ENCODE measurements around the gene IFT122. TPM values are rescaled to one million over a fixed set of nuclear protein-coding genes. Genes with fewer than 3 reads are reported as not detected.
"Not testable (repeated sequence)": the region's sequence is repeated elsewhere in the genome, so short reads cannot be mapped to it uniquely, and the experiment has no call there.

Gene IFT122
- total and polyA plus RNA-seq, 9 donors = 21.6 to 41.2 (median 28.7) TPM

GRCh38 chr3:129467932-129468331, 27.9 kb downstream of the IFT122 start:
- no peak overlapping the region for H3K27ac ChIP-seq (ENCODE audit: low read length)
- no peaks in the 10 kb centered on the region for H3K4me1 ChIP-seq (ENCODE audit: control insufficient read depth, insufficient read depth, low read length)
- WGBS (ENCODE audit: insufficient coverage) = 63% methylated on average over 1 of the region's 1 CpG
- no peak for DNase-seq
- H3K9me3 ChIP-seq (replicated peaks; ENCODE audit: control insufficient read depth, low read depth, low read length) = no peaks in the 10 kb centered on the region
- peaks cover 55% of the 10 kb centered on the region for H3K36me3 ChIP-seq (ENCODE audit: control insufficient read depth, insufficient read depth, low read length)
- no peaks in the 10 kb centered on the region for H3K27me3 ChIP-seq (ENCODE audit: control insufficient read depth, insufficient read depth, low read length)
- H3K4me3 ChIP-seq (ENCODE audit: low read length) = no peak overlapping the region

- no peak overlapping the region for H3K4me3 ChIP-seq (ENCODE audit: low read length)
- H3K4me1 ChIP-seq (ENCODE audit: control insufficient read depth, insufficient read depth, low read length) = no peaks in the 10 kb centered on the region
- H3K27me3 ChIP-seq (ENCODE audit: control insufficient read depth, insufficient read depth, low read length) = no peaks in the 10 kb centered on the region
- no peak for DNase-seq
- peaks cover 51% of the 10 kb centered on the region for H3K36me3 ChIP-seq (ENCODE audit: control insufficient read depth, insufficient read depth, low read length)
- H3K9me3 ChIP-seq (replicated peaks; ENCODE audit: control insufficient read depth, low read depth, low read length) = no peaks in the 10 kb centered on the region
- no peak overlapping the region for H3K27ac ChIP-seq (ENCODE audit: low read length)
- WGBS (ENCODE audit: insufficient coverage) = 83% methylated on average over 1 of the region's 2 CpGs
These were observed 29.0 kb downstream of the IFT122 start for GRCh38 chr3:129469026-129469425.

- H3K27me3 ChIP-seq (ENCODE audit: control insufficient read depth, insufficient read depth, low read length) = no peaks in the 10 kb centered on the region
- no peaks in the 10 kb centered on the region for H3K4me1 ChIP-seq (ENCODE audit: control insufficient read depth, insufficient read depth, low read length)
- no CpG with 5 or more reads among the region's 2 CpGs for WGBS (ENCODE audit: insufficient coverage)
- no peak overlapping the region for H3K4me3 ChIP-seq (ENCODE audit: low read length)
- peaks cover 50% of the 10 kb centered on the region for H3K36me3 ChIP-seq (ENCODE audit: control insufficient read depth, insufficient read depth, low read length)
- DNase-seq = no peak
- no peak overlapping the region for H3K27ac ChIP-seq (ENCODE audit: low read length)
- H3K9me3 ChIP-seq (replicated peaks; ENCODE audit: control insufficient read depth, low read depth, low read length) = no peaks in the 10 kb centered on the region
These were observed 30.8 kb downstream of the IFT122 start for GRCh38 chr3:129470861-129471260.

DNA sequence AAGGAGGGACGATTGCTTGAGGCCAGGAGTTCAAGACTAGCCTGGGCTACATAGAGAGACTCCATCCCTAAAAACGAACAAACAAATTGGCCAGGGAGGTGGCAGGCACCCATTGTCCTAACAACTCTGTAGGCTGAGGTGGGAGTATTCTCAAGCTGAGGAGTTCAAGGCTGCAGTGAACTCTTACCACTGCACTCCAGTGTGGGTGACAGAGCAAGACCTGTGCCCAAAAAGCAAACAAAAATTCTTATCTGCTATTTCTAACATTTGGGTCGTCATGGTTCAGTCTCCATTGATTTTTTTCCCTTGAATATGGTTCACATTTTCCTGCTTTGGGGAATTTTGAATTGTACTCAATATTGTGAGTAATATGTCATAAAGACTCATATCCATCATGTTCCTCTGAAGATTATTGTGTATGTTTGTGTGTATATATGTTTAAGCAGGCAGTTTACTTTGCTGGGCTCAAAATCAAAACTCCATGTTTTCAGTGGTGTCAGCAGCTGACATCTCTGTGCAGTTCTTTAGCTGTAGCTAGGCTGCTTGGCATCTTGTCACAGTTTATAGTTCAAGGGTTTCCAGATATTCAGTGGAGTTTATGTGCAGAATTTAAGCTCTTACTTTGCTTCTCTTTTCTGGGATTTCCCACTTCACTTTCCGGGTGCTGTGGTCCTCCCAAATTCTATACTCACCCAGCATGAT, 33.2 kb downstream of the IFT122 start:
- Histone ChIP-seq H3K4me3 (ENCODE audit: low read length) (no peak overlapping the region), H3K36me3 (ENCODE audit: control insufficient read depth, insufficient read depth, low read length) (peaks cover 55% of the 10 kb centered on the region), H3K4me1 (ENCODE audit: control insufficient read depth, insufficient read depth, low read length) (no peaks in the 10 kb centered on the region), H3K27ac (ENCODE audit: low read length) (no peak overlapping the region), H3K27me3 (ENCODE audit: control insufficient read depth, insufficient read depth, low read length) (no peaks in the 10 kb centered on the region), H3K9me3 (replicated peaks; ENCODE audit: control insufficient read depth, low read depth, low read length) (no peaks in the 10 kb centered on the region)
- WGBS (ENCODE audit: insufficient coverage) = 100% methylated on average over 1 of the region's 4 CpGs
- no peak for DNase-seq

DNA sequence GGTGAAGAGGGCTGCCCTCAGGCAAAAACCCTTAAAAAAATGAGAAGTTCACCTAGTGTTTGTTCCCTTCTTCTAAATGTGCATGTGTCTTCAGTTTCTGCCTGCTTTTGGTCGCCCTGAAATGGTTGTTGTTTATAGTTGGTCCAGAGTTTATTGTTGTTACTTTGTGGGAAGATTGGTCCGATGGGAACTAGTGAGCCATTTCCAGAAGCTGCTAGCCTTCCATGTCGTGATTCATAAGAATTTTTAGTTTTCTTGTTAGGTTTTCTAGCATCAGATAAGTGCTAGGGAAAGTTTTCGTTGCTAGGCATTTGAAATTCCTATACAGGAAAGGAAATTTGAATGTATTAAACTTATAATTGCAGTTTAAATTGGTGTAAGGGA, 33.7 kb downstream of the IFT122 start:
- Histone ChIP-seq H3K9me3 (replicated peaks; ENCODE audit: control insufficient read depth, low read depth, low read length) (no peaks in the 10 kb centered on the region), H3K4me3 (ENCODE audit: low read length) (no peak overlapping the region), H3K4me1 (ENCODE audit: control insufficient read depth, insufficient read depth, low read length) (no peaks in the 10 kb centered on the region), H3K36me3 (ENCODE audit: control insufficient read depth, insufficient read depth, low read length) (peaks cover 55% of the 10 kb centered on the region), H3K27me3 (ENCODE audit: control insufficient read depth, insufficient read depth, low read length) (no peaks in the 10 kb centered on the region), H3K27ac (ENCODE audit: low read length) (no peak overlapping the region)
- 85% methylated on average over 2 of the region's 4 CpGs for WGBS (ENCODE audit: insufficient coverage)
- DNase-seq = no peak

DNA sequence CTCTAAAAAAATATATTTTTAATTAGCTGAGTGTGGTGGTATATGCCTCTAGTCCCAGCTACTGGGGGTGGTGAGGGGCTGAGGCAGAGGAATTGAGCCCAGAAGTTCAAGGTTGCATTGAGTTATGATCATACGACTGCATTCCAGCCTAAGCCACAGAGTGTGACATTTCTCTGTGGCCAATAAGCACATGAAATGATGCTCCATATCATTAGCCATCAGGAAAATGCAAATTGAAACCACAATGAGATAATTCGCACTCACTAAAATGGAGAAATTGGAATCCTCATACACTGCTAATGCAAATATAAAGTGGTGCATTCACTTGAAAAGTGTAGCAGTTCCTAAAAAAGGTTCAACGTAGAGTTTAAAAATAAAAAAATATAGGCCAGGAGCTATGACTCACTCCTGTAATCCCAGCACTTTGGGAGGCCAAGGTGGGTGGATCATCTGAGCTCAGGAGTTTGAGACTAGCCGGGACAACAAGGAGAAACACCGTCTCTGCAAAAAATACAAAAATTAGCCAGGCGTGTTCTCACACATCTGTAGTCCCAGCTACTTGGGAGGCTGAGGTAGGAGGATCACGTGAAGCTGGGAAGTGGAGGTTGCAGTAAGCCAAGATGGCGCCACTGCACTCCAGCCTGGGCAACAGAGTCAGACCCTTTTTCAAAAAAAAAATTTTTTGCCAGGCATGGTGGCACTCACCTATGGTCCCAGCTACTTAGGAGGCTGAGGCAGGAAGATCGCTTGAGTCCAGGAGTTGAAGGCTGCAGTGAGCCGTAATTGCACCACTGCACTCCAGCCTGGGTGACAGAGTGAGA, 35.2 kb downstream of the IFT122 start:
- 93% methylated on average over 5 of the region's 10 CpGs for WGBS (ENCODE audit: insufficient coverage)
- no peak for DNase-seq

GRCh38 chr3:129475863-129476262, 35.8 kb downstream of the IFT122 start:
- H3K9me3 ChIP-seq (replicated peaks; ENCODE audit: control insufficient read depth, low read depth, low read length) = no peaks in the 10 kb centered on the region
- no peak for DNase-seq
- H3K4me3 ChIP-seq (ENCODE audit: low read length) = no peak overlapping the region
- H3K27me3 ChIP-seq (ENCODE audit: control insufficient read depth, insufficient read depth, low read length) = no peaks in the 10 kb centered on the region
- no peak overlapping the region for H3K27ac ChIP-seq (ENCODE audit: low read length)
- H3K36me3 ChIP-seq (ENCODE audit: control insufficient read depth, insufficient read depth, low read length) = peaks cover 57% of the 10 kb centered on the region
- WGBS (ENCODE audit: insufficient coverage) = no CpG with 5 or more reads among the region's 3 CpGs
- no peaks in the 10 kb centered on the region for H3K4me1 ChIP-seq (ENCODE audit: control insufficient read depth, insufficient read depth, low read length)

More for the DNA sequence above, 35.2 kb downstream of the IFT122 start:
- H3K36me3 ChIP-seq (ENCODE audit: control insufficient read depth, insufficient read depth, low read length) = peaks cover 56% of the 10 kb centered on the region
- H3K9me3 ChIP-seq (replicated peaks; ENCODE audit: control insufficient read depth, low read depth, low read length) = no peaks in the 10 kb centered on the region
- no peak overlapping the region for H3K4me3 ChIP-seq (ENCODE audit: low read length)
- H3K27me3 ChIP-seq (ENCODE audit: control insufficient read depth, insufficient read depth, low read length) = no peaks in the 10 kb centered on the region
- no peaks in the 10 kb centered on the region for H3K4me1 ChIP-seq (ENCODE audit: control insufficient read depth, insufficient read depth, low read length)
- no peak overlapping the region for H3K27ac ChIP-seq (ENCODE audit: low read length)

DNA sequence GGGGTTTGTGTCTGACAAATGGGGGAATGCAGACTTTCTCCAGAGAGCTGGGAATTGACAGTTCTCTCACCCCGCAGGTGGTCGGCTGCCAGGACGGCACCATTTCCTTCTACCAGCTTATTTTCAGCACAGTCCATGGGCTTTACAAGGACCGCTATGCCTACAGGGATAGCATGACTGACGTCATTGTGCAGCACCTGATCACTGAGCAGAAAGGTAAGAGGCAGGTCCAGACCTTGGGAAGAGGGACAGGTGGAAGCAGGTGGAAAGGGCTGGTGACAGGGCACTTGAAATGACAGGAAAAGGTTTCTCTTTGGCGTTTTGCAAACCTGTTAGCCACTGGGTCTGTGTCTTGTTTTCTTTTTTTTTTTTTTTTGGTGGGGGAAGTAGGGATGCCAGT, 36.6 kb downstream of the IFT122 start:
- H3K4me1 ChIP-seq (ENCODE audit: control insufficient read depth, insufficient read depth, low read length) = peaks cover 5% of the 10 kb centered on the region
- peaks cover 52% of the 10 kb centered on the region for H3K36me3 ChIP-seq (ENCODE audit: control insufficient read depth, insufficient read depth, low read length)
- H3K27ac ChIP-seq (ENCODE audit: low read length) = no peak overlapping the region
- no peaks in the 10 kb centered on the region for H3K27me3 ChIP-seq (ENCODE audit: control insufficient read depth, insufficient read depth, low read length)
- 80% methylated on average over 3 of the region's 6 CpGs for WGBS (ENCODE audit: insufficient coverage)
- no peak for DNase-seq
- H3K4me3 ChIP-seq (ENCODE audit: low read length) = no peak overlapping the region
- H3K9me3 ChIP-seq (replicated peaks; ENCODE audit: control insufficient read depth, low read depth, low read length) = no peaks in the 10 kb centered on the region

DNA sequence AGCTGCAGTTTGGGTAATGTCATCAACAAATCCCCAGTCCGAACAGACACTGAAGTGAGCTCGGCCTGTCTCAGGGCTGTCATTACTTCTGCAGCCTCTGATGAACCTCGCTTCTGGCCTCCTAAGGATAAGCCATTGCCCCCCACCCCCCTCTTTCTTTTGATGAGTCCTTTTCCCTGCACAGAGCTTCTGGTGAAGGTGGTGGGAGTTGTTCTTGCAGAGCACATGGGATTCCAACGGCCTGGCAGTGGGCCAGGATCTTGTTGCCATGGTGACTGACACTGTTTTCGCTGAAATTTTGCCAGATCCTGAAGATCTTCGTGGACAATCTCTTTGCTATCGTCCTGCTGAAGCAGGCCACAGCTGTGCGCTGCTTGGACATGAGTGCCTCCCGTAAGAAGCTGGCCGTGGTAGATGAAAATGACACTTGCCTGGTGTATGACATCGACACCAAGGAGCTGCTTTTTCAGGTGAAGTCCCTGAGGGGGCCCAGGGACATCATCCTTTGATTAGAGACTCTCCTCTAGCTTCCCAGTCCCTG, 41.3 kb downstream of the IFT122 start:
- H3K27me3 ChIP-seq (ENCODE audit: control insufficient read depth, insufficient read depth, low read length); H3K4me3 ChIP-seq (ENCODE audit: low read length); H3K9me3 ChIP-seq (replicated peaks; ENCODE audit: control insufficient read depth, low read depth, low read length): not testable (repeated sequence)
- whole genome bisulfite sequencing (ENCODE audit: insufficient coverage) = 15% methylated on average over 2 of the region's 11 CpGs
- peak; percentile 68 for DNase-seq
- Histone ChIP-seq H3K36me3 (ENCODE audit: control insufficient read depth, insufficient read depth, low read length) (peaks cover 65% of the 10 kb centered on the region), H3K4me1 (ENCODE audit: control insufficient read depth, insufficient read depth, low read length) (peaks cover 28% of the 10 kb centered on the region), H3K27ac (ENCODE audit: low read length) (peak overlapping the region; percentile 82)

GRCh38 chr3:129481766-129482332, 41.8 kb downstream of the IFT122 start:
- peaks cover 33% of the 10 kb centered on the region for H3K4me1 ChIP-seq (ENCODE audit: control insufficient read depth, insufficient read depth, low read length)
- peaks cover 59% of the 10 kb centered on the region for H3K36me3 ChIP-seq (ENCODE audit: control insufficient read depth, insufficient read depth, low read length)
- H3K9me3 ChIP-seq (replicated peaks; ENCODE audit: control insufficient read depth, low read depth, low read length) = no peaks in the 10 kb centered on the region
- DNase-seq = peak; percentile 86
- H3K4me3 ChIP-seq (ENCODE audit: low read length) = no peak overlapping the region
- H3K27me3 ChIP-seq (ENCODE audit: control insufficient read depth, insufficient read depth, low read length) = no peaks in the 10 kb centered on the region
- WGBS (ENCODE audit: insufficient coverage) = 49% methylated on average over 9 of the region's 12 CpGs
- peak overlapping the region; percentile 82 for H3K27ac ChIP-seq (ENCODE audit: low read length)
